SK-N-SH treated with all-trans-retinoic acid at 6 μM for 48 hours (cell line): ENCODE results near the gene CREB3.

Experiments used
- ATAC-seq: fragments of 200-7000 bp; cut with Tn5 transposase; 3 replicates; pipeline ENCODE4 v1.9.1; 2020; ENCODE audit warnings: mild to moderate bottlenecking, moderate library complexity
- ARNTL ChIP-seq: fragments of 450-650 bp; formaldehyde crosslinking; IDR thresholded peaks from 2 replicates; pipeline ENCODE4 v1.5.0; 2020; ENCODE audit warnings: low read depth, mild to moderate bottlenecking, moderate library complexity, borderline replicate concordance
- BACH2 ChIP-seq: fragments of 250-450 bp; sonication (Bioruptor Pico); IDR thresholded peaks from 2 replicates; pipeline ENCODE4 v1.9.0; 2021; ENCODE audit warnings: mild to moderate bottlenecking, borderline replicate concordance
- CREB5 ChIP-seq: fragments of 250-450 bp; sonication (Bioruptor Pico); IDR thresholded peaks from 2 replicates; pipeline ENCODE4 v1.5.1; 2020; ENCODE audit warnings: low read depth, mild to moderate bottlenecking, moderate library complexity
- CSDC2 ChIP-seq: fragments of 250-450 bp; sonication (Bioruptor Pico); IDR thresholded peaks from 2 replicates; pipeline ENCODE4 v1.5.0; 2020; ENCODE audit warnings: mild to moderate bottlenecking, moderate library complexity
- CSRNP3 ChIP-seq: fragments of 250-450 bp; sonication (Bioruptor Pico); IDR thresholded peaks from 2 replicates; pipeline ENCODE4 v1.5.1; 2021; ENCODE audit warnings: mild to moderate bottlenecking, moderate library complexity
- ESRRG ChIP-seq: fragments of 250-450 bp; sonication (Bioruptor Pico); IDR thresholded peaks from 2 replicates; pipeline ENCODE4 v1.6.1; 2021; ENCODE audit warnings: mild to moderate bottlenecking
- GLIS3 ChIP-seq: fragments of 250-450 bp; sonication (Bioruptor Pico); IDR thresholded peaks from 2 replicates; pipeline ENCODE4 v1.5.0; 2020; ENCODE audit warnings: mild to moderate bottlenecking, moderate library complexity
- ISL1 ChIP-seq: fragments of 250-450 bp; sonication (Bioruptor Pico); IDR thresholded peaks from 2 replicates; pipeline ENCODE4 v2.1.2; 2022; ENCODE audit warnings: mild to moderate bottlenecking, moderate library complexity
- PATZ1 ChIP-seq: fragments of 250-450 bp; sonication (Bioruptor Pico); IDR thresholded peaks from 2 replicates; pipeline ENCODE4 v1.8.0; 2020; ENCODE audit warnings: mild to moderate bottlenecking, moderate library complexity, borderline replicate concordance
- POU6F1 ChIP-seq: fragments of 250-450 bp; sonication (Bioruptor Pico); IDR thresholded peaks from 2 replicates; pipeline ENCODE4 v1.8.0; 2021; ENCODE audit warnings: low read depth, mild to moderate bottlenecking, moderate library complexity, borderline replicate concordance
- PPARA ChIP-seq: fragments of 250-450 bp; sonication (Bioruptor Pico); IDR thresholded peaks from 2 replicates; pipeline ENCODE4 v1.5.0; 2020; ENCODE audit warnings: mild to moderate bottlenecking, borderline replicate concordance
- RARB ChIP-seq: fragments of 250-450 bp; sonication (Bioruptor Pico); IDR thresholded peaks from 2 replicates; pipeline ENCODE4 v1.8.0; 2021; ENCODE audit warnings: mild to moderate bottlenecking, moderate library complexity
- SNAI2 ChIP-seq: fragments of 250-450 bp; sonication (Bioruptor Pico); IDR thresholded peaks from 2 replicates; pipeline ENCODE4 v1.5.0; 2020; ENCODE audit warnings: mild to moderate bottlenecking, moderate library complexity
- TCF4 ChIP-seq: fragments of 250-450 bp; sonication (Bioruptor Pico); IDR thresholded peaks from 2 replicates; pipeline ENCODE4 v1.8.0; 2021; ENCODE audit warnings: mild to moderate bottlenecking, moderate library complexity, borderline replicate concordance
- TOX ChIP-seq: fragments of 250-450 bp; sonication (Bioruptor Pico); IDR thresholded peaks from 2 replicates; pipeline ENCODE4 v1.8.0; 2021; ENCODE audit warnings: mild to moderate bottlenecking, moderate library complexity, borderline replicate concordance
- TSHZ2 ChIP-seq: fragments of 250-450 bp; sonication (Bioruptor Pico); IDR thresholded peaks from 2 replicates; pipeline ENCODE4 v1.5.0; 2020; ENCODE audit warnings: mild to moderate bottlenecking, moderate library complexity
- ZFP3 ChIP-seq: fragments of 250-450 bp; sonication (Bioruptor Pico); IDR thresholded peaks from 2 replicates; pipeline ENCODE4 v1.5.0; 2020; ENCODE audit warnings: mild to moderate bottlenecking, moderate library complexity
- ZFP30 ChIP-seq: fragments of 450-650 bp; formaldehyde crosslinking; IDR thresholded peaks from 2 replicates; pipeline ENCODE4 v1.5.0; 2022; ENCODE audit warnings: mild to moderate bottlenecking, moderate library complexity
- ZNF565 ChIP-seq: fragments of 450-650 bp; formaldehyde crosslinking; conservative IDR thresholded peaks from 2 replicates; pipeline ENCODE4 v1.5.0; 2020; ENCODE audit warnings: low read depth, mild to moderate bottlenecking, moderate library complexity
- ZNF70 ChIP-seq: fragments of 450-650 bp; formaldehyde crosslinking; IDR thresholded peaks from 2 replicates; pipeline ENCODE4 v1.5.0; 2020; ENCODE audit warnings: mild to moderate bottlenecking, moderate library complexity

Gene CREB3

DNA sequence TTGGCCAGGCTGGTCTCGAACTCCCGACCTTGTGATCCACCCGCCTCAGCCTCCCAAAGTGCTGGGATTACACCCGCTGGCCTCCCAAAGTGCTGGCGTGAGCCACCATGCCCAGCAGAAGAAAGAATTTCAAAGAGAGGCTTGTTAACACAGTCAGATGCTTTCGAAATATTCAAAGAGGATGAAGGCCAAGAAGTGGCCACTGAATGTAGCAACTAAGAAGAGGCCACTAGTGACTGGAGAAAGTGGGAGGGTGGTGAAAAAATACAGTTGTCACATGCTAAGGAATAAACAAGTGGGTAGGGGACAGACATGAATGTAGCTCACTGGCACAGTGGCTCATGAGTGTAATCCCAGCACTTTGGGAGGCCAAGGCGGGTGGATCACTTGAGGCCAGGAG, 29.8 kb upstream of the CREB3 start:
- ATAC-seq = no peak
- TF ChIP-seq ZNF70 (no peak), TCF4 (no peak), GLIS3 (CRISPR knock-in tag) (no peak), SNAI2 (no peak), ZFP30 (CRISPR knock-in tag) (no peak), CREB5 (CRISPR knock-in tag) (no peak), PPARA (CRISPR knock-in tag) (no peak), PATZ1 (CRISPR knock-in tag) (no peak), TOX (no peak), ESRRG (CRISPR knock-in tag) (no peak), ARNTL (no peak), ISL1 (CRISPR knock-in tag) (no peak), ZNF565 (no peak), POU6F1 (CRISPR knock-in tag) (no peak), CSRNP3 (CRISPR knock-in tag) (no peak), RARB (CRISPR knock-in tag) (no peak), CSDC2 (CRISPR knock-in tag) (no peak), TSHZ2 (CRISPR knock-in tag) (no peak)

- no peak for ATAC-seq
- TF ChIP-seq BACH2 (CRISPR knock-in tag) (no peak), CSDC2 (CRISPR knock-in tag) (no peak), CREB5 (CRISPR knock-in tag) (no peak), TCF4 (no peak), TSHZ2 (CRISPR knock-in tag) (no peak), ZNF70 (no peak), POU6F1 (CRISPR knock-in tag) (no peak), GLIS3 (CRISPR knock-in tag) (no peak), ZFP30 (CRISPR knock-in tag) (no peak), RARB (CRISPR knock-in tag) (no peak), ISL1 (CRISPR knock-in tag) (no peak), ZFP3 (CRISPR knock-in tag) (no peak), SNAI2 (no peak), PPARA (CRISPR knock-in tag) (no peak), ZNF565 (no peak)
Observed at GRCh38 chr9:35703906-35704672, 28.4 kb upstream of the CREB3 start.
